ENCODE results near the gene AUH.

DNA sequence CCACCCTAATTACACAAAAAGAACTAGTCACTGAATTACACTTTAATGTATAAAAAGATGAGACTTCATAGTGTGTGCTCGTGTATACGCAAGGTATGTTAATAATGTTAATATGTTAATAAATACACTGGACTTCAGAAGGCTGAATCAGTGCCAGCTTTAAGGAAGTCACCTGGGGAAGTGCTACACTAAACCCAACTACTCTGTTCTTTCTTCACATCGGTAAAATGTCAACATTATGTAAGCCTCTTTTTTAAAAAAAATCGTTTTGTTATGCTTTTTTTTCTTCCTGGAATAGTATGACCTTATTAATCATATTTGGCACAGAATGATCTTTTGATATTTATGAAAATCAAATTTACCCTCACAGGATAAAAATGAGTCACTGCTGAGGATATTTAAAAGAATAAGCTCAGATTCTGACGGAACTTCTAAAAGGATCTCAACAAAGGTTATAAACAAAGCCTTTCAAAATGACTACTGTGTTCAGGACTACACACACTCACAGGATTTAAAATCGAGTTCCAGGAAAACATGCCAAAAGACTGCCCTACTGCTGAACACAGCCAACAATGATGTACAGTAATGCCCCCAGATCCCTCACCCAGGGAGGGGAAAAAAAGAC, 75.9 kb downstream of the AUH start:
- no peak for TF ChIP-seq NFIC (IDR thresholded peaks at IDR 0.05)
- no peak for TF ChIP-seq YY1 (IDR thresholded peaks at IDR 0.05; ENCODE audit: low read depth)
- TF ChIP-seq TAF1 (IDR thresholded peaks at IDR 0.05; ENCODE audit: low read depth) = no peak
- TF ChIP-seq EP300 (IDR thresholded peaks at IDR 0.05; ENCODE audit: borderline replicate concordance) = no peak
- TF ChIP-seq, protein P1, sequence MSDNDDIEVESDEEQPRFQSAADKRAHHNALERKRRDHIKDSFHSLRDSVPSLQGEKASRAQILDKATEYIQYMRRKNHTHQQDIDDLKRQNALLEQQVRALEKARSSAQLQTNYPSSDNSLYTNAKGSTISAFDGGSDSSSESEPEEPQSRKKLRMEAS (IDR thresholded peaks at IDR 0.05) = no peak
- TF ChIP-seq, protein P2, sequence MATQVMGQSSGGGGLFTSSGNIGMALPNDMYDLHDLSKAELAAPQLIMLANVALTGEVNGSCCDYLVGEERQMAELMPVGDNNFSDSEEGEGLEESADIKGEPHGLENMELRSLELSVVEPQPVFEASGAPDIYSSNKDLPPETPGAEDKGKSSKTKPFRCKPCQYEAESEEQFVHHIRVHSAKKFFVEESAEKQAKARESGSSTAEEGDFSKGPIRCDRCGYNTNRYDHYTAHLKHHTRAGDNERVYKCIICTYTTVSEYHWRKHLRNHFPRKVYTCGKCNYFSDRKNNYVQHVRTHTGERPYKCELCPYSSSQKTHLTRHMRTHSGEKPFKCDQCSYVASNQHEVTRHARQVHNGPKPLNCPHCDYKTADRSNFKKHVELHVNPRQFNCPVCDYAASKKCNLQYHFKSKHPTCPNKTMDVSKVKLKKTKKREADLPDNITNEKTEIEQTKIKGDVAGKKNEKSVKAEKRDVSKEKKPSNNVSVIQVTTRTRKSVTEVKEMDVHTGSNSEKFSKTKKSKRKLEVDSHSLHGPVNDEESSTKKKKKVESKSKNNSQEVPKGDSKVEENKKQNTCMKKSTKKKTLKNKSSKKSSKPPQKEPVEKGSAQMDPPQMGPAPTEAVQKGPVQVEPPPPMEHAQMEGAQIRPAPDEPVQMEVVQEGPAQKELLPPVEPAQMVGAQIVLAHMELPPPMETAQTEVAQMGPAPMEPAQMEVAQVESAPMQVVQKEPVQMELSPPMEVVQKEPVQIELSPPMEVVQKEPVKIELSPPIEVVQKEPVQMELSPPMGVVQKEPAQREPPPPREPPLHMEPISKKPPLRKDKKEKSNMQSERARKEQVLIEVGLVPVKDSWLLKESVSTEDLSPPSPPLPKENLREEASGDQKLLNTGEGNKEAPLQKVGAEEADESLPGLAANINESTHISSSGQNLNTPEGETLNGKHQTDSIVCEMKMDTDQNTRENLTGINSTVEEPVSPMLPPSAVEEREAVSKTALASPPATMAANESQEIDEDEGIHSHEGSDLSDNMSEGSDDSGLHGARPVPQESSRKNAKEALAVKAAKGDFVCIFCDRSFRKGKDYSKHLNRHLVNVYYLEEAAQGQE (IDR thresholded peaks at IDR 0.05; ENCODE audit: low read depth) = no peak
- TF ChIP-seq RAD21 (IDR thresholded peaks at IDR 0.05; ENCODE audit: low read depth) = no peak
- no peak for TF ChIP-seq EGR1 (IDR thresholded peaks at IDR 0.05)
- TF ChIP-seq TCF12 (IDR thresholded peaks at IDR 0.05; ENCODE audit: low read depth) = no peak
- no peak for TF ChIP-seq CREB1 (IDR thresholded peaks at IDR 0.05; ENCODE audit: low read depth)

All from Ishikawa (cell line).